Endothelial cell of umbilical vein (primary cell): ENCODE results near the gene SPNS1. TPM values are rescaled to one million over a fixed set of nuclear protein-coding genes. Genes with fewer than 3 reads are reported as not detected.

Experiments used
- BruUV-seq: library from RNA; stranded (reverse); fragments of 400-500 nt; replicated peaks from 2 replicates; lab custom pipeline; 2021; lab: Mats Ljungman, UMichigan
- CTCF ChIA-PET: fragments of 300-600, 350-600 bp; sonication (Branson Sonifier 250); formaldehyde crosslinking; loops from one replicate; lab custom pipeline; 2021; ENCODE audit warnings: antibody characterized with exemption, inconsistent platforms; lab: Charles Lee
- POLR2A ChIA-PET: fragments of 300-600, 350-600 bp; sonication (Branson Sonifier 250); formaldehyde crosslinking; loops from one replicate; lab custom pipeline; 2021; ENCODE audit warnings: antibody characterized with exemption, inconsistent platforms; lab: Charles Lee
- DNase-seq: peaks from one replicate; pipeline ENCODE4 v3.0.0-alpha.2; 2011; ENCODE audit warnings: low read depth, low spot score
- FAIRE-seq: peaks from 2 replicates; lab custom pipeline; 2011; peaks lifted over from hg19 to GRCh38; lab: Jason Lieb, UNC
- H2AFZ ChIP-seq: 2 replicates; pipeline ENCODE4 v1.6.0; 2012; ENCODE audit warnings: low read depth, low read length, control low read depth, inconsistent platforms
- H3K27ac ChIP-seq: 2 replicates; pipeline ENCODE4 v1.5.1; 2011; ENCODE audit warnings: low read depth, mild to moderate bottlenecking, control low read depth, low read length, moderate library complexity; ENCODE audit not compliant: insufficient read depth
- H3K27me3 ChIP-seq, 2 experiments: 2 replicates each; pipeline versions ENCODE4 v1.6.0 to v1.6.1; 2011; ENCODE audit warnings: low read length in 2 of 2, mixed read lengths in 1 of 2; ENCODE audit not compliant: control insufficient read depth in 2 of 2, insufficient read depth in 2 of 2
- H3K36me3 ChIP-seq, 2 experiments: 2 replicates in 1 of 2; 3 replicates in 1 of 2; pipeline ENCODE4 v1.5.1; 2011; ENCODE audit warnings: low read length in 2 of 2, mild to moderate bottlenecking in 1 of 2, moderate library complexity in 1 of 2; ENCODE audit not compliant: control insufficient read depth in 2 of 2, insufficient read depth in 2 of 2; ENCODE audit errors: extremely low read depth in 1 of 2
- H3K4me1 ChIP-seq: 3 replicates; pipeline ENCODE4 v1.5.1; 2011; ENCODE audit warnings: mild to moderate bottlenecking, low read length; ENCODE audit not compliant: control insufficient read depth, insufficient read depth; ENCODE audit errors: extremely low read depth
- H3K4me2 ChIP-seq: 2 replicates; pipeline ENCODE4 v1.6.1; 2011; ENCODE audit warnings: low read length, control low read depth, mixed read lengths; ENCODE audit not compliant: insufficient read depth
- H3K4me3 ChIP-seq, 3 experiments: fragments of 200-600 bp in 1 of 3; sonication (generic), shearing (Covaris generic) in 1 of 3; replicated peaks in 1 of 3; 2 replicates each; pipeline ENCODE4 v1.5.1; 2011 to 2016; ENCODE audit warnings: control low read depth in 3 of 3, low read length in 3 of 3, mild to moderate bottlenecking in 2 of 3, inconsistent platforms in 1 of 3, low read depth in 1 of 3, moderate library complexity in 1 of 3; ENCODE audit not compliant: insufficient read depth in 1 of 3
- H3K79me2 ChIP-seq: 2 replicates; pipeline ENCODE4 v1.6.0; 2012; ENCODE audit warnings: low read length, inconsistent platforms; ENCODE audit not compliant: control insufficient read depth, insufficient read depth
- H3K9ac ChIP-seq: replicated peaks from 2 replicates; pipeline ENCODE3; 2011; ENCODE audit warnings: low read length, control low read depth; ENCODE audit not compliant: insufficient read depth; ENCODE audit errors: extremely low read depth
- H3K9me1 ChIP-seq: replicated peaks from 3 replicates; pipeline ENCODE4 v1.6.0; 2011; ENCODE audit warnings: mild to moderate bottlenecking, low read length; ENCODE audit not compliant: control insufficient read depth, insufficient read depth; ENCODE audit errors: extremely low read depth
- H3K9me3 ChIP-seq: replicated peaks from 2 replicates; pipeline ENCODE4 v1.5.1; 2012; ENCODE audit warnings: low read length, inconsistent platforms; ENCODE audit not compliant: control insufficient read depth, insufficient read depth
- H4K20me1 ChIP-seq: replicated peaks from 2 replicates; pipeline ENCODE3; 2011; ENCODE audit warnings: mild to moderate bottlenecking, low read length; ENCODE audit not compliant: control insufficient read depth, insufficient read depth; ENCODE audit errors: extremely low read depth
- EZH2 ChIP-seq: IDR thresholded peaks from 2 replicates; pipeline ENCODE4 v1.6.1; 2012; ENCODE audit warnings: borderline replicate concordance, low read depth, mild to moderate bottlenecking, moderate library complexity, low read length, inconsistent platforms; ENCODE audit not compliant: severe bottlenecking
- FOS ChIP-seq: IDR thresholded peaks from 2 replicates; pipeline ENCODE4 v1.6.1; 2011; ENCODE audit warnings: mild to moderate bottlenecking, low read length, moderate library complexity, borderline replicate concordance; ENCODE audit not compliant: insufficient read depth
- GATA2 ChIP-seq: IDR thresholded peaks from 2 replicates; pipeline ENCODE4 v1.7.0; 2011; ENCODE audit warnings: low read depth, mild to moderate bottlenecking, moderate library complexity, mixed read lengths, low read length; ENCODE audit not compliant: insufficient read length, insufficient read depth
- MYC ChIP-seq: IDR thresholded peaks from one replicate; pipeline ENCODE4 v1.6.1; 2011; ENCODE audit warnings: mild to moderate bottlenecking, low read depth, low read length
- POLR2A ChIP-seq: IDR thresholded peaks from 2 replicates; pipeline ENCODE4 v1.6.1; 2012; ENCODE audit warnings: low read depth, mild to moderate bottlenecking, control low read depth, low read length
- dilution Hi-C: fragments of 300-500 bp; cut with MboI; formaldehyde crosslinking; loops from one replicate; pipeline ENCODE4 v1.15.0; 2019; ENCODE audit warnings: low sequenced_read_pairs; ENCODE audit not compliant: extremely low pct_ligation_motif_present
- intact Hi-C: fragments of 100-400 bp; cut with micrococcal nuclease; formaldehyde crosslinking; loops from one replicate; pipeline ENCODE4 v1.10.0; 2022
- polyA plus RNA-seq, 4 experiments: library from polyadenylated mRNA; depleted of rRNA in 3 of 4; stranded (reverse) in 3 of 4; unstranded in 1 of 4; fragments of >200 nt; gene quantifications; 2 replicates each; pipeline versions ENCODE4 v1.2.1 to v1.2.3, GENCODE V29; 2011 to 2012; ENCODE audit warnings: missing spikeins in 1 of 4
- total RNA-seq: library from RNA; stranded (reverse); gene quantifications from 2 replicates; pipeline ENCODE4 v1.2.3, GENCODE V29; 2021
- TF ChIP-seq, protein P1 (sequence below): IDR thresholded peaks from 2 replicates; pipeline ENCODE4 v1.6.1; 2011; ENCODE audit not compliant: insufficient read depth, insufficient read length
- TF ChIP-seq, protein P2 (sequence below), 2 donors: IDR thresholded peaks; 1 replicate in 1 of 2; 2 replicates in 1 of 2; pipeline ENCODE4 v1.5.1; 2011; ENCODE audit warnings: low read length in 2 of 2, mild to moderate bottlenecking in 2 of 2, moderate library complexity in 2 of 2, control low read depth in 1 of 2, inconsistent platforms in 1 of 2, low read depth in 1 of 2; ENCODE audit not compliant: insufficient read depth in 1 of 2; ENCODE audit errors: extremely low read depth in 1 of 2

Gene SPNS1
- total and polyA plus RNA-seq, 2 donors (not counting 3 experiments of a cell fraction or from before 2014, with no cell fraction given) = 65.2 to 133 TPM

DNA sequence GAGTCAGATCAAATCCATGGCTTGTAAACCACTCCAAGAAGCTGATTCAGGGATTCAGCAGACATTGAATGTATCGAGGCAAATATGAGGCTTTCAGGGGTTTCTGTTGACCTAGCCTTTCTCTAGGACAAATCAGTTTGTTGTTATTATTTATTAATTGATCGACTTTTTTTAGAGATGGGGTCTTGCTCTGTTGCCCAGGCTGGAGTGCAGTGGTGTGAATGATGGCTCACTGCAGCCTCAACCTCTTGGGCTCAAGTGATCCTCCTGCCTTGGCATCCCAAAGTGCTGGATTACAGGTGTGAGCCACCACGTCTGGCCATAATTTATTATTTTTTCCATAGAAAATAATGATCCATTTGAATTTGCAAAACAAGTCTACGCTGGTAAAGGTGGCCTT, 37.3 kb downstream of the SPNS1 start:
- FAIRE-seq (no peak), DNase-seq (no peak)
- Histone ChIP-seq H3K27ac (no peak overlapping the region), H3K4me3 (no peak overlapping the region), H3K9ac (no peak overlapping the region), H4K20me1 (no peaks in the 10 kb centered on the region), H3K79me2 (no peaks in the 10 kb centered on the region), H3K9me1 (no peaks in the 10 kb centered on the region), H3K27me3 (no peaks in the 10 kb centered on the region), H3K4me2 (no peak overlapping the region), H3K4me1 (no peaks in the 10 kb centered on the region), H3K9me3 (no peaks in the 10 kb centered on the region), H2AFZ (no peak overlapping the region), H3K36me3 (no peaks in the 10 kb centered on the region)
- CTCF ChIA-PET = interaction anchor here (1.2 kb wide), 1 partner anchor 9 kb away, joined by 3 read pairs; no protein-coding TSS in a partner anchor
- no TSS peak for BruUV-seq
- POLR2A ChIA-PET = no interaction called here
- dilution Hi-C loops = no loop called here
- intact Hi-C loops = no loop called here
- no peak for TF ChIP-seq GATA2
- no peak for TF ChIP-seq POLR2A
- no peak for TF ChIP-seq EZH2

DNA sequence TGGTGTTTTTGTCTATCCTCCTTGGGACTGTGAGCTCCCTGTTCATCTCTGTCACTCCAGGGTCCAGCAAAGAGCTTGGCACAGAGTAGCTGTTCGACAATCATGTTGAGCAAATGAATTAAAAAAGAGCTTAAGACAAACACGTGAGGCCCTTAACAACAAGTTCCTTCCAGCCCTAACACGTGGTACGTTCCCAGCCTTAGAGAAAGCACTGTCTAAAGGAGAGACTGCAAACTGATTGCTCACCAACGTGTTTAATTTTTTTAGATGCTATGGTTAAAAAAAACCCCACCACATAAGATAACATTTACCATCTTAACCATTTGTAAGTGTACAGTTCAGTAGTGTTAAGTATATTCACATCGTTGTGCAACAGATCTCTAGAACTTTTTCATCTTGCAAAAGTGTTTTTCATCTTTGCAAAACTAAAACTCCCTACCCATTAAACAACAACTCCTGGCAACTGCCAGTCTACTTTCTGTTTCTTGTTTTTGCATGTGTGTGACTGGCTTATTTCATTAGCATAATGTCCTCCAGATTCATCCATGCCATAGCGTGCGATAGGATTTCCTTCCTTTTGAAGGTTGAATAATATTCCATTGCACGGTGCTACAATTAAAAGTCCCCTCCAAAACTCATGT, 38.5 kb downstream of the SPNS1 start:
- H3K4me1 ChIP-seq = no peaks in the 10 kb centered on the region
- no TSS peak for BruUV-seq
- no peaks in the 10 kb centered on the region for H3K27me3 ChIP-seq
- H4K20me1 ChIP-seq = no peaks in the 10 kb centered on the region
- H3K36me3 ChIP-seq = no peaks in the 10 kb centered on the region
- H3K9me1 ChIP-seq = no peaks in the 10 kb centered on the region
- H3K9ac ChIP-seq = no peak overlapping the region
- ChIA-PET POLR2A (interaction anchor here (0.7 kb wide), 1 partner anchor 627 kb away, joined by 4 read pairs; no protein-coding TSS in a partner anchor), CTCF (no interaction called here)
- TF ChIP-seq FOS (no peak), MYC (no peak)
- TF ChIP-seq, protein P1, sequence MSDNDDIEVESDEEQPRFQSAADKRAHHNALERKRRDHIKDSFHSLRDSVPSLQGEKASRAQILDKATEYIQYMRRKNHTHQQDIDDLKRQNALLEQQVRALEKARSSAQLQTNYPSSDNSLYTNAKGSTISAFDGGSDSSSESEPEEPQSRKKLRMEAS = no peak
- TF ChIP-seq, protein P2, sequence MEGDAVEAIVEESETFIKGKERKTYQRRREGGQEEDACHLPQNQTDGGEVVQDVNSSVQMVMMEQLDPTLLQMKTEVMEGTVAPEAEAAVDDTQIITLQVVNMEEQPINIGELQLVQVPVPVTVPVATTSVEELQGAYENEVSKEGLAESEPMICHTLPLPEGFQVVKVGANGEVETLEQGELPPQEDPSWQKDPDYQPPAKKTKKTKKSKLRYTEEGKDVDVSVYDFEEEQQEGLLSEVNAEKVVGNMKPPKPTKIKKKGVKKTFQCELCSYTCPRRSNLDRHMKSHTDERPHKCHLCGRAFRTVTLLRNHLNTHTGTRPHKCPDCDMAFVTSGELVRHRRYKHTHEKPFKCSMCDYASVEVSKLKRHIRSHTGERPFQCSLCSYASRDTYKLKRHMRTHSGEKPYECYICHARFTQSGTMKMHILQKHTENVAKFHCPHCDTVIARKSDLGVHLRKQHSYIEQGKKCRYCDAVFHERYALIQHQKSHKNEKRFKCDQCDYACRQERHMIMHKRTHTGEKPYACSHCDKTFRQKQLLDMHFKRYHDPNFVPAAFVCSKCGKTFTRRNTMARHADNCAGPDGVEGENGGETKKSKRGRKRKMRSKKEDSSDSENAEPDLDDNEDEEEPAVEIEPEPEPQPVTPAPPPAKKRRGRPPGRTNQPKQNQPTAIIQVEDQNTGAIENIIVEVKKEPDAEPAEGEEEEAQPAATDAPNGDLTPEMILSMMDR (IDR thresholded peaks at IDR 0.05; ENCODE audit: extremely low read depth in 1 of 2, insufficient read depth in 1 of 2, low read depth in 1 of 2, low read length in 2 of 2) = no peak
- H3K27ac ChIP-seq = no peak overlapping the region
- no peak overlapping the region for H3K4me2 ChIP-seq
- no peak for FAIRE-seq
- DNase-seq = no peak
- no peaks in the 10 kb centered on the region for H3K9me3 ChIP-seq
- H3K79me2 ChIP-seq = no peaks in the 10 kb centered on the region
- H3K4me3 ChIP-seq = no peak overlapping the region
- intact Hi-C loops (no loop called here), dilution Hi-C loops (no loop called here)
- H2AFZ ChIP-seq = no peak overlapping the region
